ENCODE results near the gene KIF13A. TPM values are rescaled to one million over a fixed set of nuclear protein-coding genes. Genes with fewer than 3 reads are reported as not detected.

Gene KIF13A
- total and polyA plus RNA-seq, 2 donors (not counting 3 experiments of a cell fraction or from before 2014, with no cell fraction given), result 24.9 to 65.8 TPM

DNA sequence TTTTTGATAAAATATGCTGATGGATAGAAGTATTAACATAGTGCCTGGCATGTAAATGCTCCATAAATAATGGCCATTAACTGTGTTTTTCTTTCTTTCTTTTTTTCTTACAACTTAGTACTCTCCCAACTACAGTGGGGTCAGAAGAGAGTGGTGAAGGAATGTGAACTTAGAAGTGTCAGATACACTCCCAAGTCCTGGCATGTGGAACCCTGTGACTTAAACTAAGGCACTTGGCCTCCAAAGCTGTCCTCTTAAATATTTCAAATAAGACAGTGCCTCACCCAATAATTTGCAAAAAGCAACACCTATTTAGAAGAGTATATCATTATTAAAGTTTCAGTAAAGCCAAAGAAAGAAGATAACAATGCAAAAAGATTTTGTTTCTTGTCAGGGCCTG lies 151.7 kb downstream of the KIF13A start:
- Histone ChIP-seq H3K36me3 (ENCODE audit: control insufficient read depth in 2 of 2, extremely low read depth in 1 of 2, insufficient read depth in 2 of 2, low read length in 2 of 2) (peaks cover 3 to 6% of the 10 kb centered on the region in 2 experiments), H3K27me3 (ENCODE audit: control insufficient read depth in 2 of 2, insufficient read depth in 2 of 2, low read length in 2 of 2) (no peaks in the 10 kb centered on the region), H2AFZ (ENCODE audit: low read depth, low read length) (no peak overlapping the region), H3K9me1 (replicated peaks; ENCODE audit: control insufficient read depth, extremely low read depth, insufficient read depth, low read length) (no peaks in the 10 kb centered on the region), H3K9ac (replicated peaks; ENCODE audit: extremely low read depth, insufficient read depth, low read length) (no peak overlapping the region), H3K4me1 (ENCODE audit: control insufficient read depth, extremely low read depth, insufficient read depth, low read length) (peaks cover 15% of the 10 kb centered on the region), H3K27ac (ENCODE audit: insufficient read depth, low read depth, low read length) (no peak overlapping the region), H3K9me3 (replicated peaks; ENCODE audit: control insufficient read depth, insufficient read depth, low read length) (no peaks in the 10 kb centered on the region), H3K4me2 (ENCODE audit: insufficient read depth, low read length) (no peak overlapping the region), H3K4me3 (replicated peaks in 1 of 3; ENCODE audit: insufficient read depth in 1 of 3, low read depth in 1 of 3, low read length in 3 of 3) (no peak overlapping the region), H4K20me1 (replicated peaks; ENCODE audit: control insufficient read depth, extremely low read depth, insufficient read depth, low read length) (no peaks in the 10 kb centered on the region), H3K79me2 (ENCODE audit: control insufficient read depth, insufficient read depth, low read length) (no peaks in the 10 kb centered on the region)
- dilution Hi-C loops (cut with MboI; ENCODE audit: extremely low pct_ligation_motif_present, low sequenced_read_pairs) (no loop called here), intact Hi-C loops (cut with micrococcal nuclease) (no loop called here)
- no TSS peak for BruUV-seq (replicated peaks)
- ChIA-PET CTCF (no interaction called here), POLR2A (no interaction called here)
- FAIRE-seq (no peak), DNase-seq (ENCODE audit: low read depth, low spot score) (no peak)
- no peak for TF ChIP-seq POLR2A (IDR thresholded peaks at IDR 0.05; ENCODE audit: low read depth, low read length)
- TF ChIP-seq EZH2 (IDR thresholded peaks at IDR 0.05; ENCODE audit: borderline replicate concordance, low read depth, low read length, severe bottlenecking), result no peak
- no peak for TF ChIP-seq GATA2 (IDR thresholded peaks at IDR 0.05; ENCODE audit: insufficient read depth, insufficient read length, low read depth, low read length)
- TF ChIP-seq, protein P1, sequence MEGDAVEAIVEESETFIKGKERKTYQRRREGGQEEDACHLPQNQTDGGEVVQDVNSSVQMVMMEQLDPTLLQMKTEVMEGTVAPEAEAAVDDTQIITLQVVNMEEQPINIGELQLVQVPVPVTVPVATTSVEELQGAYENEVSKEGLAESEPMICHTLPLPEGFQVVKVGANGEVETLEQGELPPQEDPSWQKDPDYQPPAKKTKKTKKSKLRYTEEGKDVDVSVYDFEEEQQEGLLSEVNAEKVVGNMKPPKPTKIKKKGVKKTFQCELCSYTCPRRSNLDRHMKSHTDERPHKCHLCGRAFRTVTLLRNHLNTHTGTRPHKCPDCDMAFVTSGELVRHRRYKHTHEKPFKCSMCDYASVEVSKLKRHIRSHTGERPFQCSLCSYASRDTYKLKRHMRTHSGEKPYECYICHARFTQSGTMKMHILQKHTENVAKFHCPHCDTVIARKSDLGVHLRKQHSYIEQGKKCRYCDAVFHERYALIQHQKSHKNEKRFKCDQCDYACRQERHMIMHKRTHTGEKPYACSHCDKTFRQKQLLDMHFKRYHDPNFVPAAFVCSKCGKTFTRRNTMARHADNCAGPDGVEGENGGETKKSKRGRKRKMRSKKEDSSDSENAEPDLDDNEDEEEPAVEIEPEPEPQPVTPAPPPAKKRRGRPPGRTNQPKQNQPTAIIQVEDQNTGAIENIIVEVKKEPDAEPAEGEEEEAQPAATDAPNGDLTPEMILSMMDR (IDR thresholded peaks at IDR 0.05; ENCODE audit: extremely low read depth in 1 of 2, insufficient read depth in 1 of 2, low read depth in 1 of 2, low read length in 2 of 2), result no peak
- TF ChIP-seq JUN (IDR thresholded peaks at IDR 0.05; ENCODE audit: borderline replicate concordance, insufficient read depth, insufficient read length, low read depth), result no peak
- TF ChIP-seq FOS (IDR thresholded peaks at IDR 0.05; ENCODE audit: borderline replicate concordance, insufficient read depth, low read length), result no peak

All from endothelial cell of umbilical vein (primary cell).